GM21717 (cell line): ENCODE measurements around the gene NUDT3.
"Not testable (repeated sequence)": the region's sequence is repeated elsewhere in the genome, so short reads cannot be mapped to it uniquely, and the experiment has no call there.

ENCODE experiments used
- ATAC-seq: cut with Tn5 transposase; IDR thresholded peaks from one replicate; pipeline ENCODE4 v1.9.1; 2021; ENCODE audit warnings: mild to moderate bottlenecking, moderate library complexity; ENCODE audit not compliant: unreplicated experiment

NUDT3 gene

GRCh38 chr6:34371865-34372264 is 20.6 kb downstream of the NUDT3 start:
- not testable (repeated sequence) for ATAC-seq

GRCh38 chr6:34370361-34370760 is 22.1 kb downstream of the NUDT3 start:
- ATAC-seq: no peak

DNA sequence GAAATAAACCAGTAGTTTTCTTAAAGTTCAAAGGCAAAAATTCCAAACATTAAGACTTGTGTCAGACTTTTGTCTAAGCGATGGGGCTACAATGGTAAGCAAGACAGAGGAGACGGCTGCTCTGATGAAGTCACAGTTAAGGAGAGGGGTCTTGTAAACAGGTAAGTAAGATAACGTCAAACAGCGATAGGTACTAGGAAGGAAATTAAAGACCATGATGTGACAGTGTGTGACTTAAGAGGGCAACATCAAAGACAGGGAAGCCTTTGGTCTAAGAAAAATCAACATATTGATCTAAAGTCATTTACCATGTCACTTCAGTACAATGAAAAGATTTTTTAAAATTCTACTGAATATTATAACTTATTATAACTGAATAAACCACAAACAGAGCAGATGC is 23.1 kb downstream of the NUDT3 start:
- ATAC-seq: no peak

DNA sequence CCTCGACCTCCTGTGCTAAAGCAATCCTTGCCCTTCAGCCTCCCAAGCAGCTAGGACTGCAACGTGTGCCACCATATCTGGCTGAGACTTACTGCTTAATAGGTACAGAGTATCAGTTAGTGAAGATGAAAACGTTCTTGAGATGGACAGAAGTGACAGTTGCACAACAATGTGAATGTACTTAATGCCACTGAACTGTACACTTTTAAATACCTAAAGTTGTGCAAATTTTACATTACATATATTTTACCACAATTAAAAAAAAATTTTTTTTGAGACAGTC is 25.9 kb downstream of the NUDT3 start:
- ATAC-seq: no peak

GRCh38 chr6:34365781-34366638 is 26.5 kb downstream of the NUDT3 start:
- ATAC-seq: not testable (repeated sequence)

DNA sequence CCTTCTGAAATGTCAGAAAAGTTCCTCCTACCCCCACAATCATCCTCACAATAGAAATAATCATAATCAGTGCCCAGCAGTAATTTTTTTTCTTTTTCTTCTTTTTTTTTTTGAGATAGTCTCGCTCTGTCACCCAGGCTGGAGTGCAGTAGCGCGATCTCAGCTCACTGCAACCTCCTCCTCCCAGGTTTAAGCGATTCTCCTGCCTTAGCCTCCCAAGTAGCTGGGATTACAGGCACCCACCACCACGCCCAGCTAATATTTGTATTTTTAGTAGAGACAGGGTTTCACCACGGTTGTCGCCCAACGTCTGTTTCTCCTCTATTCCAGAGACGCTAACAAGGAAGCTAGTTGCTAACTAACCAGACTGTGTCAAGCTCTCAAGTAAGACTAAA is 28.8 kb downstream of the NUDT3 start:
- not testable (repeated sequence) for ATAC-seq

- ATAC-seq: no peak
Observed at GRCh38 chr6:34362909-34363680, 29.4 kb downstream of the NUDT3 start.

DNA sequence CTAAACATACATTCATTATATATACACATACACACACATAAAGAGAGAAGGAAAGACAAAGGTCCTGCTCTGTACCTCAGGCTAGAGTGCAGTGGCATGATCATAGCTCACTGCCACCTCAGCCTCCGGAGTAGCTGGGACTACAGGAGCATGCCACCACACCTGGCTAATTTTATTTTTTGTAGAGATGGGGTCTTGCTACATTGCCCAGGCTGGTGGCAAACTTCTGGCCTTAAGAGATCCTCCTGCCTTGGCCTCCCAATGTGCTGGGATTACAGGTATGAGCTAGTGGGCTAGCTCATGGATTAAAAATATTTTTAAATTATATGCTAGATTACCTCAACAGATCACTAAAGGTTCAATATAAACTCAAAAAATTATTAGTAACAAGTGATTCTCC is 30.3 kb downstream of the NUDT3 start:
- no peak for ATAC-seq

- no peak for ATAC-seq
Observed at GRCh38 chr6:34360556-34360955, 31.9 kb downstream of the NUDT3 start.

DNA sequence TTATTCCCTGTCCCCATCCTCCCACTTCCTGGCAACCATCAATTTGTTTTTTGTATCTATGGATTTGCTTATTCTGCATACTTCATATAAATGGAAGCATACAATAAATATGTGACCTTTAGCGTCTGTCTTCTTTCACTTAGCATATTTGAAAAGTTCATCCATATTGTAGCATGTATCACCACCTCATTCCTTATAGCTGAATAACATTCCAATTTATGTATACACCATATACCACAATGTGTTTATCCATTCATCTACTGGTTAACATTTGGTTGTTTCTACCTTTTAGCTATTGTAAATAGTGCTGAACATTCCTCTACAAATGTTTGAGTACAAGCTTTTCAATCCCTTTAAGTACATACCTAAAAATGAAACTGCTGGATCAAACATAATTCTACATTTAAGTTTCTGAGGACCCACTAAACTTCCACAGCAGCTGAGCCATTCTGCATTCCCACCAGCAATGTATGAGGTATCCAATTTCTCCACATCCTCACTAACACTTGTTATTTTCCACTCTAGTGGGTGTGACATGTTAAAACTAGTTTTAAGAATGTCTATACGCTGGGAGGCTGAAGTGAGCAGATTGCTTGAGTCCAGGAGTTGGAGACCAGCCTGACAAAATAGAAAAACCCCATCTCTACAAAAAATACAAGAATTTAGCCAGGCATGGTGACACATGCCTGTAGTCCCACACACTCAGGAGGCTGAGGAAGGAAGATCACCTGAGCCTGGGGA is 32.9 kb downstream of the NUDT3 start:
- no peak for ATAC-seq

GRCh38 chr6:34358389-34358905 is 34.0 kb downstream of the NUDT3 start:
- ATAC-seq: no peak

DNA sequence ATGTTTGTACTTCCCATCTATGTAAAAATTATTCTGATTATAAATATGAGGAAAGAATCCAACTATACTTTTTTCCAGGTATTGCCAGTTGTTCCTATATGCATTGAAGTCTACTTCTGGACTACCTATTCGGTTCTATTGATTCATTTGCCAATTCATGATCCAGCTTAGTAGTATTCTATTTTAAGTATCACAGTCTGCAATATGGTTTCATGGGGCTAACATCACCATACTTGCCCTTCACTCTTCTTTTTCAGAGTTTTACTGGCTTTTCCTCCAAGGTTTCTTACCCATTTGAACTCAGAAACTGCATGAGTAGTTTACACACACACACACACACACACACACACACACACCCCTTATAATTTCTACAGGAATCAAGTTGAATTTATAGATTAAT is 34.5 kb downstream of the NUDT3 start:
- ATAC-seq: no peak

DNA sequence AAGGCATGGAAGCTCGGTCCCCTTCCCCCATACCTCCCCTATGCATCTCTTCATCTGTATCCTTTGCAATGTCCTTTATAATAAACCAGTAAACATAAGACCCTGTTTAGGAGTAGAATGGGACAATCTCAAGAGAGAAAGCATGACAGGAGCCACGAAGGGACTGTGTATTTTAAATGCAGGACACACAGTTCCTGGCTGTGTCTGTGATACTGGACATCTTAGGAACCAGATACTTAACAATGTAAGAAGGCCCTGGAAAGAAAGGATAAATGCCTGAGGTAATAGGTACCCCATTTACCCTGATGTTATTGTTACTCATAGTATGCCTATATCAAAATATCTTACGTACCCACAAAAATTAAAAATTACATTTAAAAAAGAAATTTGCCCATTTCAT is 36.6 kb downstream of the NUDT3 start:
- no peak for ATAC-seq

GRCh38 chr6:34354230-34354629 is 38.2 kb downstream of the NUDT3 start:
- ATAC-seq: not testable (repeated sequence)

DNA sequence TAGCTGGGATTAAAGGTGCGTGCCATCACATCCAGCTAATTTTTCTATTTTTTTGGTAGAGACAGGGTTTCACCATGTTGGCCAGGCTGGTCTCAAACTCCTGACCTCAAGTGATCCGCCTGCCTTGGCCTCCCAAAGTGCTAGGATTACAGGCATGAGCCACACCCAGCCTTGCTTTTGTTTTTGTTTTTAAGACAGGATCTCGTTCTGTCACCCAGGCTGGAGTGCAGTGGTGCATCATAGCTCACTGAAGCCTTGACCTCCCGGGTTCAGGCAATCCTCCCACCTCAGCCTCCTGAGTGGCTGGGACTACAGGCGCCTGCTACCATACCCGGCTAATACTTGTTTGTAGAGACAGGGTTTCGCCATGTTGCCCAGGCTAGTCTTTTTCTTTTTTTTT is 38.9 kb downstream of the NUDT3 start:
- not testable (repeated sequence) for ATAC-seq

DNA sequence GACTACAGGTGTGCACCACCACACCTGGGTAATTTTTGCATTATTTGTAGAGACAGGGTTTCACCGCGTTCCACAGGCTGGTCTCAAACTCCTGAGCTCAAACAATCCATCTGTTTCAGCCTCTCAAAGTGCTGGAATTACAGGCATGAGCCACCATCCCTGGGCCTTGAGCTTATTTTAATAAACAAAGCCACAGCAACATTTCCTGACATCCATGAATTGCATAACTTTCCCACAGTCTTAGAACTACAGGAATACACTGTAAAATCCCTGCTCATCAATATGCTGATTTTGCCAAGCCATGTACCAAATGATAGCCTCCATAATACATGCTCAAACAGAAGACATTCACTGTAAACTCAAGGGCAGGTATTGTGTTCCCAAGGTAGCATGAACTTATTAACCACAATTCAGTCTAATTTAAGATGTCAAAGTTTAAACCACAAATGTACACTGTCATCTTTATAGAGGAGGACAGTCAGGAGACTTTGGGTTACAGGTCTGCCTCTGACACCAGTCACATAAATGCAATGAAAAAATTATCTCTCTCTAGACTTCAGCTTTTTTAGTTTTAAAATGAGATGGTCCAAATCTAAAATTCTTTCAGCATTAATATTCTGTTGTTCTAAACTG is 40.0 kb downstream of the NUDT3 start:
- no peak for ATAC-seq

GRCh38 chr6:34350934-34351217 is 41.6 kb downstream of the NUDT3 start:
- ATAC-seq: no peak

DNA sequence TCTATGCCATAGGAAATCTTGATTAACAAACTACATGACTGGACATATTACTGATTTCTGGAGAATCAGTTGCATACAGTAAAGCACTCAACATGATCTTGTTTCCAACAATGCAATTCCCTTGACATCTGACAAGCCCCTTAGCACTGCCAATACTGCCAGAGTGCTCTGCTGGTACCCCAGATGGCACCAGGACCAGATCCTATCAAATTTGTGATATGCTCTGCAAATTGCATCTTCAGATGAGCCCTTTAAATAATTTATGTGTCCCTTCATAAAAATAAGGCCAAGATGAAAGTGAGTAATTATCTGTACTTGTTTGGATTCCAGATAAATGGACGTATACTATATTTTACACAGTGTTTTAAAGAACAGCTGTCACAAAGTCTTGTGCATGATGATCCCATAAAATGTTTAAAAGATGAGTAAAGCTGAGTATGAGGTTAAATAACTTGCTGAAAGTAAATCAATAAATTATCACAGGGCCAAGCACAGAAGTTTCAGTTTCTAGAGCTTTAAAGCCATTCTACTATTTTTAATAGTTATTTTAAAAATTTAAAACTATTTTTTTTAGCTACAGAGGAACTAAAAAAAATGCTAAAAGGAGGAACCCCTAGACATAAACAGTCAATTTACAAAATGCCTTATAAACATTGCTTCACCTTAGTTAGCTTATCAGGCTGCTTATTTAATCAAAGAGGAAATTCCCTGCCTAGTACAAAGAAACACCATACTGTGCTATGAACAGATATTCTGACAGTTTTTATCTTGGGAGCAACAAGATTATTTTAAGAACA is 42.1 kb downstream of the NUDT3 start:
- no peak for ATAC-seq

- no peak for ATAC-seq
Observed at GRCh38 chr6:34349211-34349610, 43.3 kb downstream of the NUDT3 start.

- no peak for ATAC-seq
Observed at GRCh38 chr6:34347303-34347702, 45.2 kb downstream of the NUDT3 start.
